HG02970 (cell line): ENCODE data around the gene RBMS3.
"Not testable (repeated sequence)": the region's sequence is repeated elsewhere in the genome, so short reads cannot be mapped to it uniquely, and the experiment has no call there.

Experiments
- ATAC-seq: cut with Tn5 transposase; IDR thresholded peaks from one replicate; pipeline ENCODE4 v1.9.1; 2021; ENCODE audit warnings: mild to moderate bottlenecking, moderate library complexity, moderate number of reproducible peaks; ENCODE audit not compliant: unreplicated experiment, low FRiP score

Gene RBMS3

GRCh38 chr3:29468187-29468586, 187.3 kb downstream of the RBMS3 start:
- no peak for ATAC-seq

DNA sequence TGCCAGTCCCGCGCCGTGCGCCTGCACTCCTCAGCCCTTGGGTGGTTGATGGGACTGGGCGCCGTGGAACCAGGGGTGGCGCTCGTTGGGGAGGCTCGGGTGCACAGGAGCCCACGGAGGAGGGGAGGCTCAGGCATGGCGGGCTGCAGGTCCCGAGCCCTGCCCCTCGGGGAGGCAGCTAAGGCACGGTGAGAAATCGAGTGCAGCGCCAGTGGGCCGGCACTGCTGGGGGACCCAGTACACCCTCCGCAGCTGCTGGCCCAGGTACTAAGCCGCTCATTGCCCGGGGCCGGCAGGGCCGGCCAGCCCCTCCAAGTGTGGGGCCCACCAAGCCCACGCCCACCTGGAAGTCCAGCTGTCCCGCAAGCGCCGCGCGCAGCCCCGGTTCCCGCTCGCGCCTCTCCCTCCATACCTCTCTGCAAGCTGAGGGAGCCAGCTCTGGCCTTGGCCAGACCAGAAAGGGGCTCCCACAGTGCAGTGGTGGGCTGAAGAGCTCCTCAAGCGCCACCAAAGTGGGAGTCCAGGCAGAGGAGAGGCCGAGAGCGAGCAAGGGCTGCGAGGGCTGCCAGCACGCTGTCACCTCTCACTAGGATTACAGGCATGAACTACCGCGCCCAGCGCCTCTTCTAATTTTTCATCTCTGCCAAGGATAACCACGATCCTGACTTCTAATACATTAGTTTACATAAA, 192.8 kb downstream of the RBMS3 start:
- ATAC-seq = not testable (repeated sequence)

GRCh38 chr3:29475305-29475840, 194.5 kb downstream of the RBMS3 start:
- ATAC-seq = no peak

DNA sequence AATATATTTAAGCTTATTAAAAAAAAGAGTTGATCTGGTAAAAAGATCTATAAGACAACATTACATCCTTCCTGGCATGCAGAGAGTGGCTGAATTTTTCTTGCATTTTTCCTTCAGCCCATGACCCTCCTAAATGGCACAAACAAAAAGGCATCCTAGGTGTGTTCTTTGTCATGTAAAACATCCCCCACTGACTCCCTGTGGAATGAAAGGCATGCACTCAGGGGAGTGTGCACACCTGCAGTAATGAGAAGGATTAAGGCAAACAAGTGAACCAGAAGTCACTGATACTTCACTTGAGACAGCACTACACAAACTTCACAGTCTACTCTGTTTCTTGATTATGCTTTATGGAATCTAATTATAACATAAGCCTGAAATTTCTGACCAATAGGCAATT, 195.0 kb downstream of the RBMS3 start:
- no peak for ATAC-seq

- no peak for ATAC-seq
Observed at GRCh38 chr3:29478611-29479010, 197.7 kb downstream of the RBMS3 start.

GRCh38 chr3:29481249-29481648, 200.4 kb downstream of the RBMS3 start:
- no peak for ATAC-seq

GRCh38 chr3:29481969-29482767, 201.3 kb downstream of the RBMS3 start:
- ATAC-seq = no peak

DNA sequence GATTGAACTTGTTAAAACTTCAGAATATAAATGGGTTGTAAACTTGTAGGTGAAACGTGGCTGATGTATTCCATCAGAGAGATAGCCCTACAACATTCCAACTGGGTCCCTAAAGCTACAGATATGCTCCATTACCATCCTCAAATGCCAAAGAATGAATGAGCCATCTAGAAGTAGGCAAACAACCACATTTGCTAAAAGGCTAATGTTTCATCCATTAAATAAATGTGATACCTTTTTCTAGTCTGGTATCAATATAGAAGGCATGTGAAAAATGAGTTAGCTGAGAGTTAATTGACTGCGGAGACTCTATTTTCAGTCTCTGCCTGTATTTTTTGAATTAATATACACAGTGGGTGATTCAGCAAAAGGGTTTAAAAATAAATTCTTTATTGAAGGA, 203.8 kb downstream of the RBMS3 start:
- ATAC-seq = no peak

DNA sequence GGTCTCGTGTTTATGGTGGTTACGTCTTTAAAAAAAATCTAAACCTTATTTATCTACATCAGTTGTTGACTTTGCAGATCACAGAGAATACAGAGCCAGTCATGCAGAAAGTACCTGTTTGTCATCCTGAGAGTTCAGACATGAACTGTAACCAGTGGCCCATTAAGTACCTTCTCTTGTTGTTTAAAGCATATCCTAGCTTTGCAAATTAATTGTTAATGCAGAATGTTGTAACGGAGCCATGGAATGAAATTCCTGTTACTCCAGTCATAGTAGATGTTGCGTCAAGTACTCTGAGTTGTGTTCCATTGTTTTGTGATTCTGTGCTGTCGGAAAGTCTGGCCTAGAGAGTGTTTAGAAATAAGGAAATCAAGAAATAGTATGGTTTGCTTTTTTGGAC, 205.2 kb downstream of the RBMS3 start:
- no peak for ATAC-seq

DNA sequence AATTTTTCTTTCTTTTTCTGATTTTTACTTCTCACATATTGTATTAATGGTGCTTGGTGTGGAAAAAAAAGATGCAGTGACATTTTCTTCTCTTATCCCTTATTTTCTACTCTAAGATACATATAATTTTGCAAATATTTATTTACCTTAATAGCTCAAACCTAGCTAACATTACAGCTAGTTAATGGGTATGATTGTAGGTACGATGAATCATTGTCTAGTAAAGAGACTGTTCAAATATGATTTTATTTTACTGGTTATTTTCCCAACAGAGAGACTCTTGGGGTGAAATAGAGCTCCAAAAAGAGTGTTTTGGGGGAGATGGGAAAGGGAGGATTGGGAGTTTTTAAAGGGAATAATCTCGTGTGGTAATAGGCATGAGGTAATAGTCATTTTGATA, 206.0 kb downstream of the RBMS3 start:
- no peak for ATAC-seq

GRCh38 chr3:29488922-29489321, 208.1 kb downstream of the RBMS3 start:
- no peak for ATAC-seq

DNA sequence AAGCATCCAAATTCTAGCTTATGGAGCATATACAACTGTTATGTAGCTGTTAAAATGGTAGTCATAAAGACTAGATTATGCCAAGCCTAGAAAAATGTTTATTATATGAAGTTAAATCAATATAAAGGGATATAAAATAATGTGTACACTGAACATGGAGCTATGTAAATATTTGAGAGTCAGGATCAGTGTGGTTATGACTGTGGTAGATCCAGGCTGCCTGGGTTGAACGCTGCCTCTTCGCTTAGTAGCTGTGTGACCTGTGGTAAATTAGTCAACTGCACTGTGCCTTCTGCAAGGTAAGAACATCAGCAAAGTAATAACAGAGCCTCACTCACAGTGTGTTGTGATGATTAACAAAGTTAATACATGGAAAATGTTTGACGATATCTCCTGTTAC, 212.2 kb downstream of the RBMS3 start:
- ATAC-seq = no peak

- ATAC-seq = no peak
Observed at GRCh38 chr3:29494305-29495036, 213.6 kb downstream of the RBMS3 start.

DNA sequence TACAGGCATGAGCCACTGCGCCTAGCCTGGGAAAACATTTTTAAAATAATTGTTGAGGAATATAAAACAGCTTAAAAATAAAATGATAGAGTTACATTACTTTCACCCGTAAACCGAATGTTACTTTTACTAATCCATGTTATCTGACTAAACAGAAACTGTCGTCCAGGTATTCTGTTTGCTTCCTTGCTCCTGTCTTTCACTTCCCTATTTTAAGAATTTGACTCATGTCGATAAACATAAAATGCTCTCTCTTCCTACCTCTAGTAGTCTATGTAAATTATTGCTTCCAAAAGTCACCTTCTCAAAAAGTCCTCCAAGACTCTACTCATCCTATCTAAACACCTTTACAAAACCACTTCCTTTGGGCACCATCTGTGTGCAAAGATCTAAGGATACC, 216.4 kb downstream of the RBMS3 start:
- no peak for ATAC-seq

GRCh38 chr3:29502771-29503170, 221.9 kb downstream of the RBMS3 start:
- ATAC-seq = no peak

DNA sequence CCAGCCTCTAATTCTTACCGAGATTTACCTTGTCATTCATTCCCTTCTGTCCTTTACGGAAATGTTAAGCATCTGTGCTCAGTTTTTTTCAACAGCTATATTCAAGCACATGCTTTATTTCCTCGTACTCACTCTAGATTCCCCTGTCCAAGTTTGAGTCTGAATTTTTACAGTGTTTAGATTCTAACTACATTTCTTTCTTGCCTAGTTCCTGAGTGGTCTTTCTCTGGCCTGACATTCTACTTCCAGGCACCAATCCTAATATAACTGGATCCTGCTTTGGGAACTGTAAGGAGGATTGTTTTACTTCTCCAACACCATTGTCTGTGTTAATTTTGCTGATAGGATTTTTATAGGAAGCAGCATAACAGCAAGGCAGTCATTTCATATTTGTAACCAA, 222.4 kb downstream of the RBMS3 start:
- ATAC-seq = no peak

DNA sequence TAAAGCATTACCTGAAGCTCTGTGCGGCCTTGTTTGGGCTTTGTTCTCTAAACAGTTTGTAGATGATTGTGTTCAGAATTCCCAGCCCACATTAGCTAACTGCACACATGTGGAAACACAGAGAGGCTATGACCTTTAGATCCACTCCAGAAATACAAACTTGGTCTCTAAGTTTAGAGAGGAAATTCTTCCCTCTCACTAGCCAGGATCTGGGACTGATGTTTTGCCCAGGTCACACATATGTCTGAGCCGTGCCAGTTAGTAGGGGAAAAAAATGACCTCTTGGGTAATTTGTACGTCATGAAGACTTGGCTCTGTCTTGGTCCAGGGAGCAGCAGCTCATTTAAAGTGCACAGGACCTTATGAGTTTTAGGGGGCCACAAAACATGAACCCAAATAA, 223.1 kb downstream of the RBMS3 start:
- no peak for ATAC-seq

DNA sequence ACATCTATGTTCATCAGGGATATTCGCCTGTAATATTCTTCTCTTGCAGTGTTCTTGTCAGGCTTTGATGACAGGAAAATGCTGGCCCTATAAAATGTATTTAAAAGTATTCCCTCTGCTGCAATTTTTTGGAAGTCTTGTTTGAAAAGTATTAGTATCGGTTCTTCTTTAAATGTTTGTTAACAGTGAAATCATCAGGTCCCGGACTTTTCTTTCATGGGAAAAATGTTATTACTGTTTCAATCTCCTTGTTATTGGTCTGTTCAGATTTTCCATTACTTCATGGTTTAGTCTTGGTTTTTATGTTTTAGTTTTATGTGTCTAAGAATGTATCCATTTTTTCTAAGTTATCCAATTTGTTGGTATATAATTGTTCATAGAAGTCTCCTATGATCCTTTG, 225.6 kb downstream of the RBMS3 start:
- ATAC-seq = no peak

DNA sequence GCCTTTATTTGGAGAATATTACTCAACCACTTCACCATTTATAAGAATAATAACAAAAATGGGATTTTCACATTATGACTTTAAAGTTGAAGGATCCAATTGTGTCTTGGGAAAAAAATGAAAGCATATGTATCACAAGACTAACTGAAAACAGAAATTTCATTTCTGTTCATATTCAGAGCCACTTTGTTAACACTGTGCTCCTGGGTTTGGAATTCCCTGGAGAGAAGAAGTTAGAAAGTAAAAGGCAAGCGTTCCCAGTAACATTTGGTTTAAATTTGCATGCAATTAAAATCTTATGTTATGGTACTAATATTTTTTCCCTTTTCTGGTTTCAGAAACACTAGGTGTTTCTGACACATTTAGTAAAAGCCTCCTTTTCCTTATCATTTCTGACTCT, 230.8 kb downstream of the RBMS3 start:
- ATAC-seq = no peak

DNA sequence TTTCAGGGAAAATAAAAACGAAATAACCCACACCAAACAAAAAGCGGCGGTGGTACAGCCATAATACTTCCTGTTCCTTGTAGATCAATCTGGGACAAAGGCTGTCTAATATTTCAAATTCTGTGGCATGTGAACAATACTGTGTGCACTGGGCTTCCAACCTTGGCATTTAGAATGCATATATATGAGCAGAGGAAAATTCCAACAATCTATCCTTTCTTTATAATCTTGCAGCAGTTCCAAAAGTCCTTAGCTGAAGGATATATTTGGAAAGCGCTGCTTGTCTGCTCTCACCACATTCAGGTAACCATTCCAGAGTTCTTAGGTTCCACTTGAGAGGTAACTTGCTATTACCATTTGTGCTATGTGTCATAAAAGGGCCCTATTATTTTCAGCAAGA, 231.8 kb downstream of the RBMS3 start:
- no peak for ATAC-seq

GRCh38 chr3:29513236-29513635, 232.4 kb downstream of the RBMS3 start:
- ATAC-seq = no peak
